SK-N-MC (cell line): ENCODE results near the gene SENP7.

Experiments
- EZH2 ChIP-seq: fragments of 200-600 bp; sonication (generic); IDR thresholded peaks from one replicate; pipeline ENCODE4 v1.6.1; 2017; ENCODE audit warnings: antibody characterized with exemption
- FOXP2 ChIP-seq: optimal IDR thresholded peaks from 2 replicates; pipeline ENCODE3; 2011; ENCODE audit warnings: mild to moderate bottlenecking, moderate library complexity; ENCODE audit not compliant: insufficient read depth; ENCODE audit errors: extremely low read length, control extremely low read depth

DNA sequence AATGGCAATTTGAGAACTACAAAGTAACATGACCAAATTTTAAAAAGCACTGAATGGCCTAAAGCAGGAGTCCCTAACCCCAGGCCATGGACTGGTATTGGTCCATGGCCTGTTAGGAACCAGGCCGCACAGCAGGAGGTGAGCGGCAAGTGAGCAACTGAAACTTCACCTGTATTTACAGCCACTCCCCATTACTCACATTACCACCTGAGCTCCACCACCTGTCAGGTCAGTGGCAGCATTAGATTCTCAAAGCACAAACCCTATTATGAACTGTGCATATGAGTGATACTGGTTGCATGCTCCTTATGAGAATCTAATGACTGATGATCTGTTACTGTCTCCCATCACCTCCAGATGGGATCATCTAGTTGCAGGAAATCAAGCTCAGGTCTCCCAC lies 48.8 kb downstream of the SENP7 start:
- TF ChIP-seq FOXP2 (no peak), EZH2 (no peak)
